ENCODE measurements around the gene SMC5. TPM values are rescaled to one million over a fixed set of nuclear protein-coding genes. Genes with fewer than 3 reads are reported as not detected.

Gene SMC5
- total RNA-seq, 1 donor from 2014 or later, result 27.4 TPM

DNA sequence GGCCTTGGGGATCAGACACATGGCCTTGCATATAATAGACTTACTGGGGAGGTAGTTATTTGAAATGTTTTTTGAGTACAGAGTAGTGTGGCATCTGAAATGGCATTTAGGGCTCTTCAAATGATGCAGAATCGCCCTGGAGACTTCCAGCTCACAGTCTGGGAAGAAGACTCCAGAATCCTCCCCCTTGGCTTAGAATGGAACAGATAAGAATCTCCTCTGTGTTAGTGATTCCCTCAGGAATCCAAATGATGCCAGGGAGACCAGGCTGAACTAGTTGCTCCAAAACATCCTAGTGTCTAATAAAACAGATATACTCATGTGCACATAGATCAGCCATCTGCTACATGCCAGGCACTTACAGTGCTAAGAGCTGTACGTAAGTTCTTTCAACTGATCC, 38.6 kb upstream of the SMC5 start:
- TF ChIP-seq, protein P1, sequence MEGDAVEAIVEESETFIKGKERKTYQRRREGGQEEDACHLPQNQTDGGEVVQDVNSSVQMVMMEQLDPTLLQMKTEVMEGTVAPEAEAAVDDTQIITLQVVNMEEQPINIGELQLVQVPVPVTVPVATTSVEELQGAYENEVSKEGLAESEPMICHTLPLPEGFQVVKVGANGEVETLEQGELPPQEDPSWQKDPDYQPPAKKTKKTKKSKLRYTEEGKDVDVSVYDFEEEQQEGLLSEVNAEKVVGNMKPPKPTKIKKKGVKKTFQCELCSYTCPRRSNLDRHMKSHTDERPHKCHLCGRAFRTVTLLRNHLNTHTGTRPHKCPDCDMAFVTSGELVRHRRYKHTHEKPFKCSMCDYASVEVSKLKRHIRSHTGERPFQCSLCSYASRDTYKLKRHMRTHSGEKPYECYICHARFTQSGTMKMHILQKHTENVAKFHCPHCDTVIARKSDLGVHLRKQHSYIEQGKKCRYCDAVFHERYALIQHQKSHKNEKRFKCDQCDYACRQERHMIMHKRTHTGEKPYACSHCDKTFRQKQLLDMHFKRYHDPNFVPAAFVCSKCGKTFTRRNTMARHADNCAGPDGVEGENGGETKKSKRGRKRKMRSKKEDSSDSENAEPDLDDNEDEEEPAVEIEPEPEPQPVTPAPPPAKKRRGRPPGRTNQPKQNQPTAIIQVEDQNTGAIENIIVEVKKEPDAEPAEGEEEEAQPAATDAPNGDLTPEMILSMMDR (IDR thresholded peaks at IDR 0.05; ENCODE audit: insufficient read depth, low read depth, low read length), result no peak
- no peak for TF ChIP-seq EZH2 (IDR thresholded peaks at IDR 0.05; ENCODE audit: insufficient read depth, low read length)
- Histone ChIP-seq H3K4me1 (ENCODE audit: insufficient read depth, low read length) (no peaks in the 10 kb centered on the region), H3K9me3 (ENCODE audit: insufficient read depth, low read depth, low read length) (no peaks in the 10 kb centered on the region), H2AFZ (ENCODE audit: low read depth, low read length) (no peak overlapping the region), H3K9ac (ENCODE audit: low read length) (no peak overlapping the region), H3K79me2 (ENCODE audit: insufficient read depth, low read length) (no peaks in the 10 kb centered on the region), H3K36me3 (ENCODE audit: insufficient read depth, low read length) (no peaks in the 10 kb centered on the region), H3K27ac (ENCODE audit: low read depth, low read length) (no peak overlapping the region), H3K4me3 (ENCODE audit: insufficient read depth, low read depth, low read length) (no peak overlapping the region), H3K4me2 (ENCODE audit: low read length) (no peak overlapping the region), H3K27me3 (ENCODE audit: insufficient read depth, low read length) (no peaks in the 10 kb centered on the region), H4K20me1 (ENCODE audit: insufficient read depth, low read length) (no peaks in the 10 kb centered on the region)
- Mint-ChIP-seq H3K36me3 (ENCODE audit: low read depth, unreplicated experiment) (peaks cover 10% of the 10 kb centered on the region), H3K27me3 (ENCODE audit: low read depth, unreplicated experiment) (no peaks in the 10 kb centered on the region), H3K4me1 (ENCODE audit: low read depth, unreplicated experiment) (peaks cover 15% of the 10 kb centered on the region), H3K9me3 (ENCODE audit: unreplicated experiment) (no peaks in the 10 kb centered on the region), H3K27ac (ENCODE audit: unreplicated experiment) (no peak overlapping the region), H3K4me3 (ENCODE audit: unreplicated experiment) (no peak overlapping the region)
- FAIRE-seq (no peak), DNase-seq (ENCODE audit: low read depth) (no peak)

DNA sequence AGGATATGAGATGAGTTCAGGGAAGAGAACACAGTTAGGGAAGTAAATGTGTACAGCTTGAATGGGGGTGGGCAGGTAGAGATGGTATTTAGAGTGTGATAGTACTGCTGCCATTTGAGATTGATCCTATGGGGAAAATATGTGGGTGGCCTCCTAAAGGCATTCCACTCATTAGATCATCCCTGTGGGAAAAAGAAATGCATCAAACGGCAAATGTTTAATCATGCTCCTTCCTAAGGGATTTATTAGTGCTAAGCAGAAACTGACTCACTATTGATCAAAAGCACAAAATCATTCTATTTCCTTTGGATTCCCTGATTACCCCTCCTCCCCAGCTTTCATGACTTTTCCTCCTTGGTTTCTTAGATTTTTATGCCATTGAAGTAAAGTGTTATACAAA, 36.4 kb upstream of the SMC5 start:
- H3K27ac ChIP-seq (ENCODE audit: low read depth, low read length), result no peak overlapping the region
- H3K27me3 Mint-ChIP-seq (ENCODE audit: low read depth, unreplicated experiment), result no peaks in the 10 kb centered on the region
- DNase-seq (ENCODE audit: low read depth), result peak; percentile 29
- H2AFZ ChIP-seq (ENCODE audit: low read depth, low read length), result no peak overlapping the region
- no peaks in the 10 kb centered on the region for H3K36me3 ChIP-seq (ENCODE audit: insufficient read depth, low read length)
- no peak overlapping the region for H3K4me3 Mint-ChIP-seq (ENCODE audit: unreplicated experiment)
- H3K9me3 ChIP-seq (ENCODE audit: insufficient read depth, low read depth, low read length), result no peaks in the 10 kb centered on the region
- no peaks in the 10 kb centered on the region for H3K79me2 ChIP-seq (ENCODE audit: insufficient read depth, low read length)
- peaks cover 11% of the 10 kb centered on the region for H3K4me1 Mint-ChIP-seq (ENCODE audit: low read depth, unreplicated experiment)
- H3K4me1 ChIP-seq (ENCODE audit: insufficient read depth, low read length), result no peaks in the 10 kb centered on the region
- peaks cover 17% of the 10 kb centered on the region for H3K36me3 Mint-ChIP-seq (ENCODE audit: low read depth, unreplicated experiment)
- no peaks in the 10 kb centered on the region for H3K9me3 Mint-ChIP-seq (ENCODE audit: unreplicated experiment)
- no peak overlapping the region for H3K27ac Mint-ChIP-seq (ENCODE audit: unreplicated experiment)
- no peak for FAIRE-seq
- no peak overlapping the region for H3K4me2 ChIP-seq (ENCODE audit: low read length)
- H4K20me1 ChIP-seq (ENCODE audit: insufficient read depth, low read length), result no peaks in the 10 kb centered on the region
- TF ChIP-seq EZH2 (IDR thresholded peaks at IDR 0.05; ENCODE audit: insufficient read depth, low read length), result no peak
- TF ChIP-seq, protein P1 (IDR thresholded peaks at IDR 0.05; ENCODE audit: insufficient read depth, low read depth, low read length), result no peak
- H3K9ac ChIP-seq (ENCODE audit: low read length), result no peak overlapping the region
- H3K27me3 ChIP-seq (ENCODE audit: insufficient read depth, low read length), result no peaks in the 10 kb centered on the region
- H3K4me3 ChIP-seq (ENCODE audit: insufficient read depth, low read depth, low read length), result no peak overlapping the region

- no peak overlapping the region for H3K4me3 ChIP-seq (ENCODE audit: insufficient read depth, low read depth, low read length)
- H3K9ac ChIP-seq (ENCODE audit: low read length), result no peak overlapping the region
- Mint-ChIP-seq H3K4me3 (ENCODE audit: unreplicated experiment) (no peak overlapping the region), H3K36me3 (ENCODE audit: low read depth, unreplicated experiment) (peaks cover 11% of the 10 kb centered on the region), H3K27me3 (ENCODE audit: low read depth, unreplicated experiment) (no peaks in the 10 kb centered on the region), H3K27ac (ENCODE audit: unreplicated experiment) (no peak overlapping the region), H3K4me1 (ENCODE audit: low read depth, unreplicated experiment) (peaks cover 15% of the 10 kb centered on the region), H3K9me3 (ENCODE audit: unreplicated experiment) (no peaks in the 10 kb centered on the region)
- H3K4me1 ChIP-seq (ENCODE audit: insufficient read depth, low read length), result no peaks in the 10 kb centered on the region
- H3K79me2 ChIP-seq (ENCODE audit: insufficient read depth, low read length), result no peaks in the 10 kb centered on the region
- no peak for TF ChIP-seq EZH2 (IDR thresholded peaks at IDR 0.05; ENCODE audit: insufficient read depth, low read length)
- TF ChIP-seq, protein P1 (IDR thresholded peaks at IDR 0.05; ENCODE audit: insufficient read depth, low read depth, low read length), result no peak
- H3K27me3 ChIP-seq (ENCODE audit: insufficient read depth, low read length), result no peaks in the 10 kb centered on the region
- DNase-seq (ENCODE audit: low read depth) (no peak), FAIRE-seq (no peak)
- no peak overlapping the region for H2AFZ ChIP-seq (ENCODE audit: low read depth, low read length)
- no peak overlapping the region for H3K27ac ChIP-seq (ENCODE audit: low read depth, low read length)
- H3K36me3 ChIP-seq (ENCODE audit: insufficient read depth, low read length), result no peaks in the 10 kb centered on the region
- H3K4me2 ChIP-seq (ENCODE audit: low read length), result no peak overlapping the region
- no peaks in the 10 kb centered on the region for H3K9me3 ChIP-seq (ENCODE audit: insufficient read depth, low read depth, low read length)
- no peaks in the 10 kb centered on the region for H4K20me1 ChIP-seq (ENCODE audit: insufficient read depth, low read length)
Observed at GRCh38 chr9:70228118-70228517, 30.7 kb upstream of the SMC5 start.
